KBM-7 (cell line): ENCODE results near the gene PLA2G3.
"Not testable (repeated sequence)": the region's sequence is repeated elsewhere in the genome, so short reads cannot be mapped to it uniquely, and the experiment has no call there.

ENCODE experiments used
- DNase-seq: peaks from one replicate; pipeline ENCODE4 v3.0.0-alpha.2; 2015
- in situ Hi-C: fragments of 300-500 bp; cut with MboI; formaldehyde crosslinking; loops from 2 replicates; pipeline ENCODE4 v1.14.3; 2020; ENCODE audit warnings: low sequenced_read_pairs, low pct_unique_long_range_greater_than_20kb, mixed read lengths

Gene PLA2G3

DNA sequence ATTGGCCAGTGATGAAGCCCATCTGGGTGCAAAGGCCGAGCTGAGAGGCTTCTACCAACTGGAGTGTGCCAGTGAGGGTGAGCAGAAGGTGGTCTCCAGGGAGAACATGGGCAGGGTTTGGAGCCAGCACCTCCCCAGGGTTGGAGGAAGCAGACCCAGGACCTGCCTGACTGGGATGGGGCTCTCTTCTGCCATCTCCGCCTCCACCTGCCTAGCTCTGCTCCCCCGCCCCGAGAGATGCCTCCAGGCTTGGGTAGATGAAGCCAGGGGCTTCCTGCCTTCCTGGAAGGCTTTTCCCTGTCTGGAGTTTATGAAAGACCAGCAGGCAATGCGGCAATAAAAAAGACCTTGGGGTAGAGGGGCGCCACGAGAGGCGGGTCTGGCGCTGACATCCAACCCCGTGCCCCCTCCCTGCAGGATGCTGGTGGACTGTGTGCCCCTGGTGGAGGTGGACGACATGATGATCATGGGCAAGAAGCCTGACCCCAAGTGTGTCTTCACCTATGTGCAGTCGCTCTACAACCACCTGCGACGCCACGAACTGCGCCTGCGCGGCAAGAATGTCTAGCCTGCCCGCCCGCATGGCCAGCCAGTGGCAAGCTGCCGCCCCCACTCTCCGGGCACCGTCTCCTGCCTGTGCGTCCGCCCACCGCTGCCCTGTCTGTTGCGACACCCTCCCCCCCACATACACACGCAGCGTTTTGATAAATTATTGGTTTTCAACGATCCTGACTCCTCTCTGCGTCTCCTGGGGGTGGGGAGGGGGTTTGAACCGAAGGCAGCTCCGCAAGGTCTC lies 36.2 kb downstream of the PLA2G3 start:
- DNase-seq = no peak
- in situ Hi-C loops = no loop called here

DNA sequence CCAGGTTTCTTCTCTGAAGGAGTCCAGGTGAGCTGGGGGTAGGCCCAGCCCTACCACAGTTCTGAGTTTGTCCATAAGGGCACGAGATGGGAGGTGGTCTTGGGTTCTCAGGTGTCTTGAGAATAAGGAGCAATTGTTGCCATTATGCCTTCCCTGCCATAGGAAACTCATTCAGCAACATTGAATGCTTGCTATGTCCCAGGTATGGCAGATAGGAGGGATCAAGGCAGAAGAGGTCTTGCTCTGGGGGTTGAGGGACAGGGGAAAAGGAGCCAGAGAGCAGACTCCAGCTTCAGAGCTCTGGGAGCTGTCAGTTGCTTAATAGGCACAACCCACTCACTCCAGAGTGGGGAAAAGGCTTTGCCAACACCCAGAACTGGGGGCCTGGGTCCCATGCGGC lies 37.2 kb downstream of the PLA2G3 start:
- in situ Hi-C loops = no loop called here
- no peak for DNase-seq

DNA sequence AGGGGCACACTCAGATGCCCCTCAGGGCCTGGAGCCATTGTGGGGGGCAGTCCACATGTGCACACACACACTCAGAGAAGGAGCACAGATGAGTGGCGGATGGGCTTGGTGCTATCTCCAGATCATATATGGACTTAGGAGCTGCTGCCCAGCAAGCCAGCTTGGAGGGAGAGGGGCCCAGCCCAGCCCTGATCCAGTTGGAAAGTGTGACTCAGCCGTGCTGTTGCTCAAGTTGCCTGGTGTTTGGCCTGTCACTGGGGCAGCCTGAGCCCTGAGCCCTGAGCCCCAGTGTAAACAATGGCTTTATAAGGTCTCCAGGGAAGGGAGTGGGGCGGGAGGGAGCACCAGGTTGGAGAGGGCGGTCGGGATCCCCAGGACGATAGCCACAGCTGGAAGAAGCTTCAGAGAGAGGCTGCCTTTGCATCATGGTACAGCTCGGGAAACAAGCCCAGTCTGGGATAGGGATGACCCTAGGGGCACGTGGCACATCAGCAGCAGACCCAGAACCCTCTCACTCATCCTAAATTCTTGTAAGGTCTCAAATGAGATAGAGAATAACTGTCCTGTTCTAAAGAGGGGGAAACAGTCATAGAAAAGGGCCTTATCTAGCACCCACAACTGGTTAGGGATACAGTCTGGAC lies 37.7 kb downstream of the PLA2G3 start:
- in situ Hi-C loops = no loop called here
- DNase-seq = no peak

- in situ Hi-C loops = no loop called here
- DNase-seq = no peak
These were observed 39.4 kb downstream of the PLA2G3 start for GRCh38 chr22:31100762-31101525.

GRCh38 chr22:31099841-31100761 lies 40.2 kb downstream of the PLA2G3 start:
- in situ Hi-C loops = no loop called here
- DNase-seq = no peak

DNA sequence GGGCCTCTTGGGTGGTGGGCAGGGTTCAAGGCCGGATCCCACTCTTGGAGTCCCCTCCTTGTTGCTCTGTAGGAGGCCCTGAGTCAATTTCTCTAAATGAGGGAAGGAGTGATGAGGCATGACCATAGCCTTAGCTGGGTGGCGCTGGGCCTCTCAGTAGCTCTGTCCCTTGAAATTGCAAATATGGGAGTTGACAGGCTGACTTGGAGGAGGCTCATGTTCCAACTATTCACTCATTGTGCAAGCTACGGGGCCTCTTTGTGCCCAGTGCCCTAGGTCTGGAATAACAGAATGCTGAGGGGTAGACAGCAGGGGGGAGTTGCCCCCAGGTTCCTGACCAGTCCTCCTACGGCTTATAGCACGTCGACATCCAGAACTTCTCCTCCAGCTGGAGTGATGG lies 40.9 kb downstream of the PLA2G3 start:
- in situ Hi-C loops = no loop called here
- DNase-seq = no peak

GRCh38 chr22:31098632-31099110 lies 41.6 kb downstream of the PLA2G3 start:
- in situ Hi-C loops = no loop called here
- DNase-seq = no peak

DNA sequence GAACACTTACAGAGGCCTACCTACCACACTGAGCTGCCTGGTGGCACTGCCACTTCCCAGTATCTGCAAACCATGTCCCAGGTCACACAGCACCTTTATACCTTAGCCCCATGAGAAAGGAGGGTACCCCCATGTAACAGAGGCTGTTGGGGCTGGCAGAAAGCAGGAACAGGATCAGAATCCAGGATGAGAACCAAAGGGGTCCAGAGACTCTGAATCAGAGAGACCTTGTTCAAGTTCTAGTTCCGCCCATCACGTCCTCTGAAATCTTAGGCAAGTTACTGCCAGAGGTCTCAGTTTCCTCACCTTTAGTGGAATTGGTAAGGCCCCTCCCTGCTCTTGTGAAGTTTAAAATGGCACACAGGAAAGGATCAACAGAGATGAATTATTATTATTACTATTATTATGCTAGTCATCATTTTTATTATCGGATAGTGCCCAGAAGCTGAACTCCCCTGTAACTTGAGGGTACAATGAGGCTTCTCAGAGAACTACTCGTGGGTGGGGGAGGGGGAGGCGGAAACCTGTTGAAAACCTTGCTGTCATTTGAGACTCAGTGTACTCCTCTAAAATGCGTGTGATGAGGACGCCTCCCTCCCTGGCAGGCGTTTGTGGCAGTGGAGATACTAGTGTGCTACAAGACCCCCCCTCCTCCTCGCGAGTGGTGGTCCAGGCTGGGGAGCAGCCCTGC lies 42.2 kb downstream of the PLA2G3 start:
- in situ Hi-C loops = no loop called here
- no peak for DNase-seq

DNA sequence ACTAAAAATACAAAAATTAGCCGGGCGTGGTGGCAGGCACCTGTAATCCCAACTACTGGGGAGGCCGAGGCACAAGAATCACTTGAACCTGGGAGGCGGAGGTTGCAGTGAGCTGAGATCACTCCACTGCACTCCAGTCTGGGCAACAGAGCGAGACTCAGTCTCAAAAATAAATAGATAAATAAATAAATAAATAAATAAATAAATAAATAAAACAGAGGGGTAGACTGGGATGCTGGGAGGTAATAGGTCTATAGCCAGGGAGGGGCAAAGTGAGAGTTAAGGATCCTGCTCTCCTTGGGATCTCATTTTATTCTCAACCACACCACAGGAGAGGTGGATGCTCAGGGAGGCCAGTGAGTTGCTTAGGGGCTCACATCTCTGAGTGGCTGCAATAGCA lies 42.8 kb downstream of the PLA2G3 start:
- in situ Hi-C loops, DNase-seq: not testable (repeated sequence)

DNA sequence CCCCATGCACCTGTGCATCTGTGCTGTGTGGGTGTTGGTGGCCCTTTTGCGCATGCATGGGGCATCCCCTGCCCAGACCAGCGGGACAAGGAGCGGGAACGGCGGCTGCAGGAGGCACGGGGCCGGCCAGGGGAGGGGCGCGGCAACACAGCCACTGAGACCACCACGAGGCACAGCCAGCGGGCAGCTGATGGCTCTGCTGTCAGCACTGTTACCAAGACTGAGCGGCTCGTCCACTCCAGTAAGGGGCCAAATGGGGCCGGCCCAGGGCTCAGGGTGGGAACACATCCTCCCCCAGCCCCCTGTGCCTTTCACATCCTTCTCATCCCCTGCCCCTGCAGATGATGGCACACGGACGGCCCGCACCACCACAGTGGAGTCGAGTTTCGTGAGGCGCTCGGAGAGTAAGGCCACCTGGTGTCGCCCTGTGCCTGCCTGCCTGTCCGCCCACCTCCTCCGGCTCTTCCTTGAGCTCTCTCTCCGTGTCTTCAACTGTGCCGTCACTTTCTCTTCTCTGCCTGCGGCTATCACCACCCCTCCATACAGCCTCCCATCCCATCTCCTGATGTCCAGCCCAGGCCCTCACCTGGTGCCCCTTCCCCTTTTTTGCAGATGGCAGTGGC lies 43.5 kb downstream of the PLA2G3 start:
- DNase-seq = no peak
- in situ Hi-C loops = no loop called here

DNA sequence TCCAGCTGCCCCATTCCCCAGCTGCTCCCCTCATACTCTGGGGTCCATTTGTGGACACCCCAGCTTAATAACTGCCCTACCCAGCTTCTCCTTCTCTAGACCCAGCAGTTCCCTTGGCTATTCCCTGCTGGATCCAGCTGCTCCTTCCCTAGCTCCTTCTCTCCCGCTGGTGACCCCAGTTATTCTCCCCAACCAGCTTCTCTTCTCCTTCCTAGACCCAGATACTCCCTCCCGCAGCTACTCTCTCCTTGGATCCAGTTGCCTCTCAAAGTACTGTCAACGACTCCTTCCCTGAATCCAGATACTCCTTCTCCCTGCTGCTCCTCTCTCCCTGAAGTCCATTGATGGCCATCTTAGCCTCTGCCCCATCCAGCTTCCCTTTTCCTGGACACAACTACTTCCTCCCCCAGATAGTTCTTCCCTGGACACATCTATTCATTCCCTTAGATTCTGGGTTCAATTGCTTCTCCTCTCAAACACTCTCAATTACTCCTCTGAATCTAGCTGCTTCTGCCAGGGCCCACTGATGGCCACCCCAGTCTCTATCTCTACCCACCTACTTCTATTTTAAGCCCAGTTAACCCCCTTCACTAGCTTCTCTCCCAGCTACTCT lies 44.6 kb downstream of the PLA2G3 start:
- in situ Hi-C loops = no loop called here
- DNase-seq = no peak

DNA sequence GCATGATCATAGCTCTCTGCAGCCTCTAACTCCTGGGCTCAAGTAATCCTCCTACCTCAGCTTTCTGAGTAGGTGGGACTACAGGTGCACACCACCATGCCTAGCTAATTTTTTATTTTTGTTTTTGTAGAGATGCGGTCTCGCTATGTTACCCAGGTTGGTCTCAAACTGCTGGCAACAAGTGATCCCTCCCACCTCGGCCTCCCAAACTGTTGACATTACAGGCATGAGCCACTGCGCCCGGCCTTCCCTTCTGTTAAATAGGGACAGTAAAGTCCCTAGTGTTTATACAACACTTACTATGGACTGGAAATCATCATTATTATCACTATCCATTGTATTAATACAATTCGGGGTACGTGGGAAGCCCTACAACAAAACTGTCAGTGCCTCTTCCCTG lies 45.6 kb downstream of the PLA2G3 start:
- in situ Hi-C loops = no loop called here
- no peak for DNase-seq

GRCh38 chr22:31094021-31094551 lies 46.2 kb downstream of the PLA2G3 start:
- in situ Hi-C loops = no loop called here
- no peak for DNase-seq

GRCh38 chr22:31093086-31093850 lies 47.0 kb downstream of the PLA2G3 start:
- no peak for DNase-seq
- in situ Hi-C loops = no loop called here

DNA sequence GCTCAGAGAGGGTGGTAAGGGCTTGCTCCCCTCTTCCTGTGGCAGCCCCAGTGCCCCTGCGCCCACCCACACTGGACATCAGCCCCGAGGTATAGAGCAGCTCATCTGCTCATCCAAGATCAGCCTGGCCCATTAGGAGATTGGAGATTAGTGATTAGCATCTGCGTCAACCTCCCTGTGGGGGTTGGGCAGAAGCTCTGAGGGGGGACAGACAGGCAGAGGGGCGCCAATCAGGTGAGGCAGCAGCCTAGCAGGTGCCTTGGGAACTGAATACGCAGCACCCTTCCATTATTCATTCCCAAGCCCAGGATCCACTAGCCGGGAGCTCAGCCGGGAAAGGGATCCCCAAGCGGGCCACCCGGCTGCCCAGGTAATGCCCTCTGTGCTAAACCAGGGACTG lies 48.1 kb downstream of the PLA2G3 start:
- no peak for DNase-seq
- in situ Hi-C loops = no loop called here

DNA sequence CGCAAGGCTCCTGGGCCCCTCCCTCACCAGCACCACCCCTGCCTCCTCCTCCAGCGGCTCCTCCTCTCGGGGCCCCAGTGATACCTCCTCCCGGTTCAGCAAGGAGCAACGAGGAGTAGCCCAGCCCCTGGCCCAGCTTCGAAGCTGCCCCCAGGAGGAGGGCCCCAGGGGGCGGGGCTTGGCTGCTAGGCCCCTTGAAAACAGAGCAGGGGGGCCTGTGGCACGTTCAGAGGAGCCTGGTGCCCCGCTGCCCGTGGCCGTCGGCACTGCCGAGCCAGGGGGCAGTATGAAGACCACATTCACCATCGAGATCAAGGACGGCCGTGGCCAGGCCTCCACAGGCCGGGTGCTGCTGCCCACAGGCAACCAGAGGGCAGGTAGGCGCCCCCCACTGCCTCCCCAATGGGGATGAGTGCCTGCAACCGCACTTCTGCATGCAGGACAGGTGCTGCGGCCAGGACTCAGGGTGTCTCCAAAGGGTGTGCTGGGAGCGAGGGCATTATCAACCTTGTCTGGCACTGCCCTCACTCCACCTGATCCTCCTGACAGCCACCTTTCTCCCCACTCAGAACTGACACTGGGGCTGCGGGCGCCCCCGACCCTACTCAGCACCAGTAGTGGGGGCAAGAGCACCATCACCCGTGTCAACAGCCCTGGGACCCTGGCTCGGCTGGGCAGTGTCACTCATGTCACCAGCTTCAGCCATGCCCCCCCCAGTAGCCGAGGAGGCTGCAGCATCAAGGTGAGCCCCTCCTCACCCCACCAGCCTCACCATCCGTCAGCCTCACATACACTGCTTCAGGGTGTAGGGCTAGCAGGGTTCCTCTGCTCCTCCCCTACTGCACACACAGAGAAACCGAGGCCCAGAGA lies 49.0 kb downstream of the PLA2G3 start:
- DNase-seq = no peak
- in situ Hi-C loops = no loop called here
